ENCODE results near the gene CDA. TPM values are rescaled to one million over a fixed set of nuclear protein-coding genes. Genes with fewer than 3 reads are reported as not detected.

The CDA gene
- total and polyA plus RNA-seq, 2 of the 8 experiments (the other 6 are each of a cell fraction or from before 2014, with no cell fraction given) = 4.4 to 11.3 TPM

GRCh38 chr1:20658166-20658915, 69.4 kb downstream of the CDA start:
- no peak for FAIRE-seq
- DNase-seq (ENCODE audit: low read depth in 1 of 2, low spot score in 2 of 2) = no peak
- H4K8ac ChIP-seq (ENCODE audit: extremely low read depth, insufficient read depth, low read length) = no peak overlapping the region
- no peak overlapping the region for H2BK20ac ChIP-seq (ENCODE audit: low read length)
- no peak for TF ChIP-seq BCL11A (IDR thresholded peaks at IDR 0.05; ENCODE audit: low read depth in 2 of 2, low read length in 2 of 2)
- peaks cover 9 to 49% of the 10 kb centered on the region in 2 experiments for H3K79me2 ChIP-seq (ENCODE audit: control insufficient read depth in 1 of 2, insufficient read depth in 2 of 2, low read length in 2 of 2)
- ChIA-PET CTCF (ENCODE audit: partially characterized antibody) (interaction anchor here (0.5 to 1.9 kb wide), 5 partner anchors 9 to 92 kb away, joined by 3 to 4 read pairs (median 4); no protein-coding TSS in a partner anchor), POLR2A (ENCODE audit: partially characterized antibody) (interaction anchor here (1.0 kb wide), 1 partner anchor 8 kb away, joined by 3 read pairs; no protein-coding TSS in a partner anchor)
- H3K79me1 ChIP-seq (ENCODE audit: low read depth, low read length) = peaks cover 10% of the 10 kb centered on the region
- no peak overlapping the region for H3K23ac ChIP-seq (ENCODE audit: insufficient read length)
- H4K5ac ChIP-seq (ENCODE audit: insufficient read length, low read depth, low read length) = no peak overlapping the region
- no peak overlapping the region for H3K27ac ChIP-seq (ENCODE audit: low read depth, low read length)
- H3K23me2 ChIP-seq (ENCODE audit: low read depth, low read length) = peaks cover 12% of the 10 kb centered on the region
- H3K9ac ChIP-seq (replicated peaks in 1 of 4; ENCODE audit: extremely low read depth in 1 of 4, low read depth in 3 of 4, low read length in 3 of 4) = no peak overlapping the region
- H3K18ac ChIP-seq (ENCODE audit: extremely low read depth, low read length) = no peak overlapping the region
- H3K4ac ChIP-seq (replicated peaks; ENCODE audit: insufficient read length, low read depth, low read length) = no peak overlapping the region
- H2BK12ac ChIP-seq (ENCODE audit: low read depth, low read length) = no peak overlapping the region
- no peaks in the 10 kb centered on the region for H3K27me3 ChIP-seq (replicated peaks in 1 of 4; ENCODE audit: control insufficient read depth in 3 of 4, extremely low read depth in 1 of 4, insufficient read depth in 3 of 4, low read length in 3 of 4)
- no peak overlapping the region for H3K4me3 ChIP-seq (ENCODE audit: extremely low read depth in 1 of 4, insufficient read depth in 2 of 4, low read depth in 3 of 4, low read length in 4 of 4)
- H4K20me1 ChIP-seq (replicated peaks in 1 of 2; ENCODE audit: control insufficient read depth in 1 of 2, insufficient read depth in 2 of 2, low read length in 2 of 2) = peaks cover 6 to 24% of the 10 kb centered on the region in 2 experiments
- H3K4me2 ChIP-seq (ENCODE audit: insufficient read depth in 1 of 2, low read depth in 2 of 2, low read length in 2 of 2) = no peak overlapping the region
- H4K91ac ChIP-seq (replicated peaks; ENCODE audit: insufficient read length, low read length) = no peak overlapping the region
- H2BK5ac ChIP-seq (ENCODE audit: low read depth, low read length) = no peak overlapping the region
- H3K56ac ChIP-seq (replicated peaks; ENCODE audit: insufficient read length, low read depth, low read length) = no peak overlapping the region
- H3K9me3 ChIP-seq (ENCODE audit: insufficient read depth in 2 of 2, low read depth in 1 of 2, low read length in 1 of 2) = no peaks in the 10 kb centered on the region
- H3K14ac ChIP-seq (ENCODE audit: insufficient read length) = no peak overlapping the region
- no peak overlapping the region for H2BK15ac ChIP-seq (ENCODE audit: low read length)
- peaks cover 0 to 9% (median 4%) of the 10 kb centered on the region in 4 experiments; a peak in 4 of 7 replicates for H3K4me1 ChIP-seq (replicated peaks in 1 of 4; ENCODE audit: control insufficient read depth in 3 of 4, insufficient read depth in 4 of 4, low read length in 3 of 4)
- peaks cover 15 to 45% (median 38%) of the 10 kb centered on the region in 4 experiments for H3K36me3 ChIP-seq (ENCODE audit: control insufficient read depth in 2 of 4, insufficient read depth in 4 of 4, low read length in 3 of 4)
- H2BK120ac ChIP-seq (replicated peaks; ENCODE audit: low read depth, low read length) = no peak overlapping the region
- H2AK5ac ChIP-seq (ENCODE audit: low read depth, low read length) = no peak overlapping the region
- 94% methylated on average over 15 of the region's 16 CpGs; no CpG with 5 or more reads in 1 of the 2 experiments for WGBS, 2 experiments (ENCODE audit: extremely low coverage in 1 of 2, insufficient coverage in 1 of 2, insufficient read length in 1 of 2, insufficient replicate concordance in 2 of 2, low coverage in 1 of 2, low lambda C conversion rate in 2 of 2, missing lambda C conversion rate in 1 of 2)
- H2AFZ ChIP-seq (ENCODE audit: low read length) = no peak overlapping the region

All from H1 (cell line).